HG03521 (cell line): ENCODE results near the gene MCTP2.

Experiments
- ATAC-seq: cut with Tn5 transposase; IDR thresholded peaks from one replicate; pipeline ENCODE4 v1.9.1; 2021; ENCODE audit warnings: mild to moderate bottlenecking, moderate library complexity; ENCODE audit not compliant: unreplicated experiment

Gene MCTP2

GRCh38 chr15:94263341-94264273 lies 32.2 kb downstream of the MCTP2 start:
- peak; percentile 65 for ATAC-seq

- ATAC-seq, result no peak
Observed at GRCh38 chr15:94265009-94265408, 33.6 kb downstream of the MCTP2 start.

GRCh38 chr15:94265982-94266381 lies 34.6 kb downstream of the MCTP2 start:
- no peak for ATAC-seq

GRCh38 chr15:94266789-94267188 lies 35.4 kb downstream of the MCTP2 start:
- no peak for ATAC-seq

GRCh38 chr15:94269954-94270353 lies 38.6 kb downstream of the MCTP2 start:
- ATAC-seq, result no peak

GRCh38 chr15:94270570-94270969 lies 39.2 kb downstream of the MCTP2 start:
- no peak for ATAC-seq

- ATAC-seq, result peak; percentile 80
Observed at GRCh38 chr15:94272251-94272898, 41.0 kb downstream of the MCTP2 start.

GRCh38 chr15:94273826-94274225 lies 42.5 kb downstream of the MCTP2 start:
- no peak for ATAC-seq

GRCh38 chr15:94274745-94275144 lies 43.4 kb downstream of the MCTP2 start:
- ATAC-seq, result no peak

GRCh38 chr15:94277485-94277884 lies 46.1 kb downstream of the MCTP2 start:
- no peak for ATAC-seq

GRCh38 chr15:94279736-94280135 lies 48.4 kb downstream of the MCTP2 start:
- ATAC-seq, result no peak

- no peak for ATAC-seq
Observed at GRCh38 chr15:94280301-94280700, 48.9 kb downstream of the MCTP2 start.

- no peak for ATAC-seq
Observed at GRCh38 chr15:94282269-94283250, 51.2 kb downstream of the MCTP2 start.

- ATAC-seq, result no peak
Observed at GRCh38 chr15:94286583-94286982, 55.2 kb downstream of the MCTP2 start.

GRCh38 chr15:94287794-94288246 lies 56.5 kb downstream of the MCTP2 start:
- ATAC-seq, result peak; percentile 99

- ATAC-seq, result no peak
Observed at GRCh38 chr15:94290730-94291129, 59.4 kb downstream of the MCTP2 start.

- ATAC-seq, result no peak
Observed at GRCh38 chr15:94293411-94294402, 62.3 kb downstream of the MCTP2 start.

- ATAC-seq, result no peak
Observed at GRCh38 chr15:94294556-94294955, 63.2 kb downstream of the MCTP2 start.

GRCh38 chr15:94295275-94295674 lies 63.9 kb downstream of the MCTP2 start:
- no peak for ATAC-seq

- no peak for ATAC-seq
Observed at GRCh38 chr15:94296717-94297116, 65.4 kb downstream of the MCTP2 start.
